IMR-90 (cell line): ENCODE results near the gene CDC42BPG. TPM values are rescaled to one million over a fixed set of nuclear protein-coding genes. Genes with fewer than 3 reads are reported as not detected.

Source experiments
- ATAC-seq: fragments of 200-7000 bp; cut with Tn5 transposase; 2 replicates; pipeline ENCODE4 v1.9.1; 2020; ENCODE audit warnings: low read depth, mild to moderate bottlenecking, moderate library complexity
- BruUV-seq: library from RNA; stranded (reverse); fragments of 400-500 nt; replicated peaks from 2 replicates; lab custom pipeline; 2021; lab: Mats Ljungman, UMichigan
- CTCF ChIA-PET: fragments of 300-600 bp; formaldehyde crosslinking; extraction: SDS; loops from one replicate; lab custom pipeline; 2021; ENCODE audit warnings: antibody characterized with exemption; lab: Yijun Ruan, JAX
- POLR2A ChIA-PET: fragments of 300-600 bp; sonication (Branson Sonifier 250); formaldehyde crosslinking; loops from one replicate; lab custom pipeline; 2022; ENCODE audit warnings: antibody characterized with exemption; ENCODE audit not compliant: unreplicated experiment; lab: Charles Lee
- DNase-seq: peaks from one replicate; pipeline ENCODE4 v3.0.0; 2013
- H2AFZ ChIP-seq: replicated peaks from 2 replicates; pipeline ENCODE3; 2013; ENCODE audit warnings: low read length, mild to moderate bottlenecking; ENCODE audit not compliant: poor library complexity
- H2AK5ac ChIP-seq: 2 replicates; pipeline ENCODE4 v1.6.1; 2013; ENCODE audit warnings: low read depth, low read length, inconsistent platforms
- H2AK9ac ChIP-seq: replicated peaks from 2 replicates; pipeline ENCODE3; 2013; ENCODE audit warnings: mild to moderate bottlenecking, low read depth, low read length, moderate library complexity; ENCODE audit not compliant: poor library complexity
- H2BK120ac ChIP-seq: 2 replicates; pipeline ENCODE4 v1.6.1; 2013; ENCODE audit warnings: low read depth, low read length, inconsistent platforms
- H2BK15ac ChIP-seq: 3 replicates; pipeline ENCODE4 v1.6.1; 2013; ENCODE audit warnings: low read depth, low read length, inconsistent platforms
- H2BK20ac ChIP-seq: 2 replicates; pipeline ENCODE4 v1.6.1; 2013; ENCODE audit warnings: low read depth, mild to moderate bottlenecking, inconsistent platforms, low read length, moderate library complexity
- H2BK5ac ChIP-seq: 2 replicates; pipeline ENCODE4 v1.6.1; 2013; ENCODE audit warnings: mild to moderate bottlenecking, low read depth, low read length, inconsistent platforms; ENCODE audit not compliant: poor library complexity, severe bottlenecking
- H3K14ac ChIP-seq: replicated peaks from 2 replicates; pipeline ENCODE4 v1.6.1; 2013; ENCODE audit warnings: low read depth, low read length, inconsistent platforms
- H3K18ac ChIP-seq: 2 replicates; pipeline ENCODE4 v1.6.1; 2013; ENCODE audit warnings: low read depth, low read length, control low read depth
- H3K23ac ChIP-seq: 2 replicates; pipeline ENCODE4 v1.6.1; 2013; ENCODE audit warnings: low read depth, low read length, inconsistent platforms
- H3K27ac ChIP-seq: 2 replicates; pipeline ENCODE4 v1.5.1; 2013; ENCODE audit warnings: mild to moderate bottlenecking, control low read depth, low read length; ENCODE audit not compliant: insufficient read depth
- H3K27me3 ChIP-seq: 2 replicates; pipeline ENCODE4 v1.6.1; 2013; ENCODE audit warnings: low read length; ENCODE audit not compliant: control insufficient read depth, insufficient read depth
- H3K36me3 ChIP-seq: 2 replicates; pipeline ENCODE4 v1.6.1; 2013; ENCODE audit warnings: low read length, mixed read lengths; ENCODE audit not compliant: control insufficient read depth, insufficient read depth
- H3K4ac ChIP-seq: 2 replicates; pipeline ENCODE4 v1.6.1; 2013; ENCODE audit warnings: low read depth, low read length, inconsistent platforms
- H3K4me1 ChIP-seq: 2 replicates; pipeline ENCODE4 v1.6.1; 2013; ENCODE audit warnings: low read length, mixed read lengths; ENCODE audit not compliant: control insufficient read depth, insufficient read depth
- H3K4me2 ChIP-seq: 2 replicates; pipeline ENCODE4 v1.6.1; 2013; ENCODE audit warnings: low read depth, mild to moderate bottlenecking, control low read depth, low read length, moderate library complexity
- H3K4me3 ChIP-seq: 2 replicates; pipeline ENCODE4 v1.5.1; 2013; ENCODE audit warnings: low read depth, mild to moderate bottlenecking, control low read depth, low read length, moderate library complexity; ENCODE audit not compliant: insufficient read depth
- H3K56ac ChIP-seq: 2 replicates; pipeline ENCODE4 v1.6.1; 2013; ENCODE audit warnings: low read length, inconsistent platforms; ENCODE audit not compliant: insufficient read depth; ENCODE audit errors: extremely low read depth
- H3K79me1 ChIP-seq, 2 experiments: 2 replicates each; pipeline ENCODE4 v1.6.1; 2013; ENCODE audit warnings: low read length in 2 of 2, inconsistent platforms in 1 of 2, low read depth in 1 of 2
- H3K9ac ChIP-seq: 2 replicates; pipeline ENCODE4 v1.6.1; 2013; ENCODE audit warnings: low read depth, low read length, control low read depth
- H3K9me1 ChIP-seq: 2 replicates; pipeline ENCODE4 v1.6.1; 2013; ENCODE audit warnings: low read length, inconsistent platforms; ENCODE audit not compliant: insufficient read depth
- H3K9me3 ChIP-seq: 2 replicates; pipeline ENCODE4 v1.6.1; 2013; ENCODE audit warnings: low read length; ENCODE audit not compliant: control insufficient read depth, insufficient read depth
- H4K20me1 ChIP-seq: 2 replicates; pipeline ENCODE4 v1.6.1; 2013; ENCODE audit warnings: low read length, inconsistent platforms; ENCODE audit not compliant: insufficient read depth
- H4K5ac ChIP-seq: 2 replicates; pipeline ENCODE4 v1.6.1; 2013; ENCODE audit warnings: mild to moderate bottlenecking, low read depth, low read length, control low read depth
- H4K8ac ChIP-seq, 2 experiments: 2 replicates each; pipeline ENCODE4 v1.6.1; 2013; ENCODE audit warnings: low read depth in 2 of 2, low read length in 2 of 2, control low read depth in 1 of 2, inconsistent platforms in 1 of 2
- H4K91ac ChIP-seq: 2 replicates; pipeline ENCODE4 v1.6.1; 2013; ENCODE audit warnings: low read depth, low read length, inconsistent platforms; ENCODE audit not compliant: insufficient read depth
- BHLHE40 ChIP-seq: fragments of 150-350 bp; IDR thresholded peaks from 2 replicates; pipeline ENCODE4 v1.6.1; 2016; ENCODE audit warnings: mild to moderate bottlenecking, low read depth, low read length
- CHD1 ChIP-seq: IDR thresholded peaks from 2 replicates; pipeline ENCODE4 v1.6.1; 2012; ENCODE audit warnings: low read depth, low read length, improper control_type of control experiment
- MAZ ChIP-seq: IDR thresholded peaks from 2 replicates; pipeline ENCODE4 v1.6.1; 2012; ENCODE audit warnings: low read depth, mild to moderate bottlenecking, low read length, improper control_type of control experiment, moderate library complexity, borderline replicate concordance
- RFX5 ChIP-seq: IDR thresholded peaks from 2 replicates; pipeline ENCODE4 v1.8.0; 2012; ENCODE audit warnings: low read depth, mild to moderate bottlenecking, low read length, moderate library complexity
- SMC3 ChIP-seq: fragments of 150-350 bp; IDR thresholded peaks from 2 replicates; pipeline ENCODE4 v1.6.1; 2016; ENCODE audit warnings: low read depth, mild to moderate bottlenecking, antibody characterized with exemption, low read length, moderate library complexity
- WGBS, 2 experiments: methylation state at CpG; one replicate each; pipeline versions ENCODE4 v1.1.5 to v1.1.7; 2013; ENCODE audit warnings: missing lambda C conversion rate in 2 of 2; ENCODE audit not compliant: insufficient read length in 1 of 2; ENCODE audit errors: extremely low coverage in 2 of 2; 5-methylcytosine and 5-hydroxymethylcytosine counted together
- dilution Hi-C: fragments of 300-500 bp; cut with HindIII; formaldehyde crosslinking; loops from one replicate; pipeline ENCODE4 v1.14.3; 2018; ENCODE audit warnings: low sequenced_read_pairs; ENCODE audit not compliant: unreplicated experiment
- in situ Hi-C: fragments of 300-500 bp; cut with MboI; formaldehyde crosslinking; loops from 3 replicates; pipeline ENCODE4 v1.14.3; 2019; ENCODE audit warnings: low sequenced_read_pairs, inconsistent platforms, mixed read lengths
- intact Hi-C: fragments of 100-400 bp; cut with micrococcal nuclease; formaldehyde crosslinking; loops from 2 replicates; pipeline ENCODE4 v1.10.0; 2022
- polyA plus RNA-seq, 3 experiments: library from polyadenylated mRNA; depleted of rRNA; stranded (reverse); fragments of >200 nt; gene quantifications; 2 replicates each; pipeline ENCODE4 v1.2.3, GENCODE V29; 2012; ENCODE audit warnings: low replicate concordance in 1 of 3
- total RNA-seq: library from RNA; depleted of rRNA; stranded (reverse); fragments of >200 nt; gene quantifications from 2 replicates; pipeline ENCODE4 v1.2.3, GENCODE V29; 2012
- TF ChIP-seq, protein P1 (sequence below): conservative IDR thresholded peaks from 2 replicates; pipeline ENCODE4 v1.5.1; 2012; ENCODE audit warnings: mild to moderate bottlenecking, low read depth, low read length, improper control_type of control experiment

CDC42BPG gene
- total and polyA plus RNA-seq, 2 of the 4 experiments (the other 2 are of a cell fraction), result under 0.01 to 0.12 TPM

DNA sequence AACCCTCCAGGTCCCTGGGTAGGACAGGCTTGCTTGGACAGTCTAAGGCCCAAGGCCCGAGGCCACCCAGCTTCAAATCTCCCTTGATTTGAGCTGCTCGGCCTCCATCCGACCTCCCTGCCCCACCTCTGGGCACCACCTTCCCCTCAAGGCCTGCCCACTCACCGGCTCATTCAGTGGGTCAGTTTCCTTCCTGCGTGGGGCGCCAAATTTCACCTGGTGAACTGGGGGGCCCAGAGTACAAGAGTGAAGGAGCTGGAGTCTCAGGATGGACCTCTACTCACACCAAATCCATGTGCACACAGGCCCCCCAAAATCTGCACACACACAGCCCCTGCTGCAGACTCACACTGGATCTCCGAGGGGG, 45.2 kb downstream of the CDC42BPG start:
- no peak for TF ChIP-seq MAZ
- TF ChIP-seq, protein P1, sequence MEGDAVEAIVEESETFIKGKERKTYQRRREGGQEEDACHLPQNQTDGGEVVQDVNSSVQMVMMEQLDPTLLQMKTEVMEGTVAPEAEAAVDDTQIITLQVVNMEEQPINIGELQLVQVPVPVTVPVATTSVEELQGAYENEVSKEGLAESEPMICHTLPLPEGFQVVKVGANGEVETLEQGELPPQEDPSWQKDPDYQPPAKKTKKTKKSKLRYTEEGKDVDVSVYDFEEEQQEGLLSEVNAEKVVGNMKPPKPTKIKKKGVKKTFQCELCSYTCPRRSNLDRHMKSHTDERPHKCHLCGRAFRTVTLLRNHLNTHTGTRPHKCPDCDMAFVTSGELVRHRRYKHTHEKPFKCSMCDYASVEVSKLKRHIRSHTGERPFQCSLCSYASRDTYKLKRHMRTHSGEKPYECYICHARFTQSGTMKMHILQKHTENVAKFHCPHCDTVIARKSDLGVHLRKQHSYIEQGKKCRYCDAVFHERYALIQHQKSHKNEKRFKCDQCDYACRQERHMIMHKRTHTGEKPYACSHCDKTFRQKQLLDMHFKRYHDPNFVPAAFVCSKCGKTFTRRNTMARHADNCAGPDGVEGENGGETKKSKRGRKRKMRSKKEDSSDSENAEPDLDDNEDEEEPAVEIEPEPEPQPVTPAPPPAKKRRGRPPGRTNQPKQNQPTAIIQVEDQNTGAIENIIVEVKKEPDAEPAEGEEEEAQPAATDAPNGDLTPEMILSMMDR, result no peak
- TF ChIP-seq RFX5, result no peak
- no peak for TF ChIP-seq BHLHE40
- TF ChIP-seq CHD1, result no peak
- no peak for TF ChIP-seq SMC3

More for the DNA sequence above, 45.2 kb downstream of the CDC42BPG start:
- no peak overlapping the region for H3K18ac ChIP-seq
- H3K79me1 ChIP-seq, result peaks cover 4 to 11% of the 10 kb centered on the region in 2 experiments; a peak in 3 of 4 replicates
- no peak overlapping the region for H2AFZ ChIP-seq
- no peak overlapping the region for H2AK5ac ChIP-seq
- H3K14ac ChIP-seq, result no peak overlapping the region
- H3K4ac ChIP-seq, result no peak overlapping the region
- H2BK15ac ChIP-seq, result no peak overlapping the region
- no peaks in the 10 kb centered on the region for H3K9me3 ChIP-seq
- H3K23ac ChIP-seq, result no peak overlapping the region
- H2BK120ac ChIP-seq, result no peak overlapping the region
- peaks cover 7% of the 10 kb centered on the region for H3K9me1 ChIP-seq
- H3K56ac ChIP-seq, result no peak overlapping the region
- no peak for ATAC-seq
- peaks cover 10% of the 10 kb centered on the region for H3K4me1 ChIP-seq
- dilution Hi-C loops, result no loop called here
- H3K27ac ChIP-seq, result no peak overlapping the region
- H2AK9ac ChIP-seq, result no peak overlapping the region
- no CpG with 5 or more reads among the region's 7 CpGs for WGBS, 2 experiments
- intact Hi-C loops, result no loop called here
- H2BK20ac ChIP-seq, result no peak overlapping the region
- no peaks in the 10 kb centered on the region for H4K20me1 ChIP-seq
- H3K9ac ChIP-seq, result no peak overlapping the region
- no peak overlapping the region for H4K5ac ChIP-seq
- no peak overlapping the region for H4K8ac ChIP-seq
- CTCF ChIA-PET, result interaction anchor here (1.0 to 1.1 kb wide), 2 partner anchors 8 to 11 kb away, joined by 3 read pairs; no protein-coding TSS in a partner anchor
- no peaks in the 10 kb centered on the region for H3K27me3 ChIP-seq
- no TSS peak for BruUV-seq
- peaks cover 26% of the 10 kb centered on the region for H3K36me3 ChIP-seq
- no peak overlapping the region for H4K91ac ChIP-seq
- POLR2A ChIA-PET, result no interaction called here
- no peak overlapping the region for H2BK5ac ChIP-seq
- no peak overlapping the region for H3K4me2 ChIP-seq
- H3K4me3 ChIP-seq, result no peak overlapping the region
- in situ Hi-C loops, result no loop called here
- no peak for DNase-seq
